Amniotic epithelial cell (primary cell): ENCODE data around the gene S1PR5.
"Not testable (repeated sequence)": the region's sequence is repeated elsewhere in the genome, so short reads cannot be mapped to it uniquely, and the experiment has no call there.

Experiments
- DNase-seq: peaks from one replicate; pipeline ENCODE4 v3.0.0-alpha.2; 2010; ENCODE audit warnings: low read depth

The S1PR5 gene

DNA sequence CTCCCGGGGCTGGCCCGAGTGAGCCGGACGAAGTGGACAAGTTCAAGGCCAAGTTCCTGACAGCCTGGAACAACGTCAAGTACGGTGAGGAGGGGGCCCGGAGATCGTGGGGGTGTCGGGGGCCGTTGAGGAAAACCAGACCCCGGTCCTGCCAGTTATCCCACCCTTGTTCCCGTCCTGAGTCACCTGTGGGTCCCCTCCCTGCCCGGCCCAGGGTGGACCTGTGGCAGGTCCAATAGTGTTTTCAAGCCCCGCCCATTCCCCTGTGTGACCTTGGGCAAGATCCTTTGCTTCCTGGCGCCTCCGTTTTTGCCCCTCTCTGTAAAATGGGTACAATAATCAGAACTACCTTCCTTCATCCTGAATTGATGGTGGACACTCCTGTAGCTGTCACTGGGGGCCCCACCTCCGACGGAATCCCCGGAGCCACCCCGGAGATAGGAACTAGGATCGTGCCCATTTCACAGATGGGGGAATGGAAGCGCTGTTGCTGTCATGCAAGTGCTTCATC lies 27.1 kb upstream of the S1PR5 start:
- DNase-seq, result no peak

DNA sequence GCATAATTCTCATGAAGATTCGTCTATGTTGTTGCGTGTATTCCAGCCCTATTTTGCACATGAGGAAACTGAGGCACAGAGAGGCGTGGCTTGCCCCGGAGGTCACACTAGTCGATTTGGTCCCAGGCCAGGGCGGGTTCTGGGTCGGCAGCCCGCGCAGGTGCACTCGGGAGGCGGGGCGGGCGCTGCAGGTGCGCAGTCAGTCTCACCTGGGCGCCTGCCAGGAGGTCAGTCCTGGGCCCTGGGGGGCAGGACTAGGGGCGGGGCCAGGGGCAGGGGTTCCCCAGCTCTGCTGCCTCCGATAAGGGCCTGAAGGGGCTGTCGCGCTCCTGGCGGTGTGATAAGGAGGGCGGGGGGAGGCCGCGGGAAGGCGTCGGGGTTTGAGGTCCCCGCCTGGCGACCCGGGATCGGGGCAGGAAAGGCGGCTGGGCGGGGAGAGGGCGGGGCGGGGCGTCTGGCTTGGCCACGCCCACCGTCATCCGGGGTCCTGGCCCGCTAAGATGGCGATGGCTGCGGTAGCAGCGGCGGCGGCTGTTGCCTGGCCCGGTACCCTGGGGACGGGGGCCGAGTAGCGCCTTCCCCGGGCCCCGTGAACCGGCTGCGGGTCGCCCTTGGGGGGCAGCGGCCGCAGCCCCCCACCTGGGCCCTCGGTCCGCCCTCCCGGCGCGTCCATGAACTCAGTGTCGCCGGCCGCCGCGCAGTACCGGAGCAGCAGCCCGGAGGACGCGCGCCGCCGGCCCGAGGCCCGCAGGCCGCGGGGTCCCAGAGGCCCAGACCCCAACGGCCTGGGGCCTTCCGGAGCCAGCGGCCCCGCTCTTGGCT lies 26.4 kb upstream of the S1PR5 start, which contains the start of gene ATG4D:
Gene ATG4D (plus strand): TSS at position 485 of the 822 bp plus-strand sequence. CDS start 187 bp downstream, at position 672.
- no peak for DNase-seq

DNA sequence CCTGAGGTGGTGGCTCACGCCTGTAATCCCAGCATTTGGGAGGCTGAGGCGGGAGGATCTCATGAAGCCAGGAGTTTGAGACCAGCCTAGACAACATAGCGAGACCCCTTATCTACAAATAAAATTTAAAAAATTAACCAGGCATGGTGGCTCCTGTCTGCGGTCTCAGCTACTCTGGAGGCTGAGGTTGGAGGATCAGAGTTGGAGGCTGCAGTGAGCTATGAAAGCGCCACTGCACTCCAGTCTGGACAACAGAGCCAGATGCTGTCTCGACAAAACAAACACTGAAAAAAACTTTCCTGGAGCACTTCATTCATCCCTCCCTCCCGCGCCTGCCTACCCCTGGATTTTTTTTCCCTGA lies 25.8 kb upstream of the S1PR5 start:
- DNase-seq, result no peak

DNA sequence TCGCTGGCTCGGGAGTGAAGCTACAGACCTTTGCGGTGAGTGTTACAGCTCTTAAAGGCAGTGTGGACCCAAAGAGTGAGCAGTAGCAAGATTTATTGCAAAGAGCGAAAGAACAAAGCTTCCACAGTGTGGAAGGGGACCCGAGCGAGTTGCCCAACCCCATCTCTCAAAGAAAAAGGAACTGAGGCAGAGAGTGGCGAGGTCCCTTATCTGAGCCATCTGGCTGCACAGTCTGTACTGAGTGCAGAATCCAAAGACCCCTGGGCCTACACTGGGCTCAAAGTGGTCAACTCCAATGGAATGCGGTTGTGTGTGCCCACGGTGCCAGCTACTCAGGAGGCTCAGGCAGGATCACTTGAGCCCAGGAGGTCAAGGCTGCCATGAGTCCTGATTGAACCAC lies 21.8 kb upstream of the S1PR5 start:
- not testable (repeated sequence) for DNase-seq

DNA sequence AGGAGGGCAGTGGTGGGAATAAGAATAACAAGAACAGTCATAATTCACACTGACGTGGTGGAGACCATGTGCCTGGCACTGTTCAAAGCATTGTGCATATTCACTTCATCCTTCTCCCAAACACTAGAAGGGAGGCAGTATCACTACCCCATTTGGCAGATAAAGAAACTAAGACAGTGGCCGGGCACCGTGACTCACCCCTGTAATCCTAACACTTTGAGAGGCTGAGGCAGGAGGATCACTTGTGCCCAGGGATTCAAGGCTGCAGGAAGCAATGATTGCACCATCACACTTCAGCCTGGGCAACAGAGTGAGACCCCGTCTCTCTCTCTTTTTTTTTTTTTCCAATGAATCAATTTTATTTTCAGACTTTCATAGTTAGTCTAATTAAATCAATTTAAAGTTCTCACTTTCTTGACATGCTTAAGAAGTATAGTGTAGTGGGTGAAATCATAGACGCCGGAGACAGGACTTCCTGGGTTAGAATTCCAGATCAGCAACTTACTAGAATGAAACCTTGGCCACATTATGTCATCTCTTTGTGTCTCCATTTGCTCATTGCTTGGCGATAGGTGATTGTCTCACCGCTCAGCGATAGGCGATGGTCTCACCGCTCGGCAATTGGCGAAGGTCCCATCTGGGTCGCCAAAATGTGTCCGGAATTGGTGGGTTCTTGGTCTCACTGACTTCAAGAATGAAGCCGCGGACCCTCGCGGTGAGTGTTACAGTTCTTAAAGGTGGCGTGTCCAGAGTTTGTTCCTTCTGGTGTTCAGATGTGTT lies 21.1 kb upstream of the S1PR5 start:
- DNase-seq, result no peak

DNA sequence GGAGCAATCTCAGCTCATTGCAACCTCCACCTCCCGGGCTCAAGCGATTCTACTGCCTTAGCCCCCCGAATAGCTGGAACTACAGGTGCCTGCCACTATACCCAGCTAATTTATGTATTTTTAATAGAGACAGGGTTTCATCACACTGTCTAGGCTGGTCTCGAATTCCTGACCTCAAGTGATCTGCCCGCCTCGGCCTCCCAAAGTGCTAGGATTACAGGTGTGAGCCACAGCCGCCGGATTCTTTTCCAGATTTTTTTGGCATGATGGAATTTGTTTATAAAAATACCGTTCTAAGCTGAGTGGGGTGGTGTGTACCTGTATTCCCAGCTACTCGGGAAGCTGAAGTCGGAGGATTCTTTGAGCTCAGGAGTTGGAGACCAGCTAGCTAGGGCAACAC lies 20.4 kb upstream of the S1PR5 start:
- DNase-seq, result no peak

DNA sequence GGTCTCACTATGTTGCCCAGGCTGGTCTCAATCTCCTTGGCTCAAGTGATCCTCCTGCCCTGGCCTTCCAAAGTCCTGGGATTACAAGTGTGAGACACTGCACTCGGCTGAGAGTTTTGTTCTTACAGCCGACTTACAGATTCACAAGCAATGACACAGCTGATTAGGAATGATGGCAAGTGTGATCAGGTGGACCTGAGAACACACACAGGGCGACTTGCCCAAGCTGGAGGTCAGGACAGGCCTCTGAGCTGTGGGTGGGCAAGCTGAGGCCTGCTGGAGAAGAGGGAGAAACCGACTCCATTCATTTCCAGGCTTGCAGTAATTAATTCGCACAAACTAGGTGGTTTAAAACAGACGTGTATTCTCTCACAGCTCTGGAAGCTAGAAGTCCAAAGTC lies 18.4 kb upstream of the S1PR5 start:
- peak; percentile 51 for DNase-seq

DNA sequence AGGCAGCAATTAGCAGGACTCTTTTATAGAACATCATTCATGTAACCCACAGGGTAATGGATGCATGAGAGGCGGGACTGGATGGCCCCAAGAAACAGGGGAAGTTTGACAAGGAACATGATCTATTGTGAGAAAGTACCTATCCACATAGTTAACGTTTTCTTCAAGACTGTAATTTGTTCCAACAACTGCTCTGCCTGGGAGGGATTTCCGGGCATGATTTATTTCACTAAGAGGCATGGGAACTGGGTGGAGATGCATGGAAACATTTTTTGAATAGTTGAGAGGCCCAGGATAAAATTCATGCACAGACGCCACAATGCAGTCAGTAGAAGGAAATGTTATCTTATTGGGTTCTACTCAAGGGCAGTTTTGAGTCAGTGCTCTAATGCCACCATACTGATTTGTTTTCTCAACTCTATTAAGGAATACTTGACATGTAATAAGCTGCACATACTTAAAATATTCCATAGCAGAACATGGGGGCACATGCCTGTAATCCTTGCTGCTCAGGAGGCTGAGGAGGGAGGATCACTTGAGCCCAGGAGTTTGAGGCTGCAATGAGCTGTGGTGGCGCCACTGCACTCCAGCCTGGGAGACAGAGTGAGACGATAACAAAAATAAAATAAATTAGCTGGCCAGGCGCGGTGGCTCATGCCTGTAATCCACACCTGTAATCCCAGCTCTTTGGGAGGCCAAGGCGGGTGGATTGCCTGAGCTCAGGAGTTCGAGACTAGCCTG lies 16.6 kb upstream of the S1PR5 start:
- DNase-seq, result peak; percentile 100

DNA sequence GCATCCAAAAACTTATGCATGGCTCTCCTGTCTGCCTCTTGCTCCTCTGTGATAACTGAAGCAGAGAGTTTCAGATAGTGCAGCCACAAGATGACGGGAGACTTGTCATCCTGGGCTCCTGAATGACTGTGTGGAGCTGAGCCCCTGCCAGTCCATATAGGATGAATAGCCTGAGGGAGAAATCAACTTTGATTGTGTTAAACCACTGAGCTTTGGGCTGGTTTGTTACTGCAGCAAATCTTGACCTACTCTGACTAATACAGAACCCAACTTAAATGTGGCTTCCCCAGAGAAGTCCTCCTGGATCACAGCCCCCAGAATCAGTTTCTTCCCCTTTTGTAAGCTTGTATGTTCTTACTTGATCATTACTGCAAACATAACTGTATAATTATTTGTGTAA lies 15.2 kb upstream of the S1PR5 start:
- no peak for DNase-seq

DNA sequence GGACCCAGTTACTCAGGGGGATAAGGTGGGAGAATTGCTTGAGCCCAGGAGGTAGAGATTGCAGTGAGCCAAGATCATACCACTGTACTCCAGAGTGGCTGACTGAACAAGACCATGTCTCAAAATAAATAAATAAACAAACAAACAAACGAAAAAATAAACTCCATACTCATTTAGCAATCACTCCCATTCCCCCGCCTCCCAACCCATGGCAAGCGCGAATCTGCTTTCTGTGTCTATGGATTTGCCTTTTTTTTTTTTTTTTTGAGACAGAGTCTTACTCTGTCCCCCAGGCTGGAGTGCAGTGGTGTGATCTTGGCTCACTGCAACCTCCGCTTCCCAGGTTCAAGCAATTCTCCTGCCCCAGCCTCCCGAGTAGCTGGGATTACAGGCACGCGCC lies 9.6 kb upstream of the S1PR5 start:
- DNase-seq, result not testable (repeated sequence)

DNA sequence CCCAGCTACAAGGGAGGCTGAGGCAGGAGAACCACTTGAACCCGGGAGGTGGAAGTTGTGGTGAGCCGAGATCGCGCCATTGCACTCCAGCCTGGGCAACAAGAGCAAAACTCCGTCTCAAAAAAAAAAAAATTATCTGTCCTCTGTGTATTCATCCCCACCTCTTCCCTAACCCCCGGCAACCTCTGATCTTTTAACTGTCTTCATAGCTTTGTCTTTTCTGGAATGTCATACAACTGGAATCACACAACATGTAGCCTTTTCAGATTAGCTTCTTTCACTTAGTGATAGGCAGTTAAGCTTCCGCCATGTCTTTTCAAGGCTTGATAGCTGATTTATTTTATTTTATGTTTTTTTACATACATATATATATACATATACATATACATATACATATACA lies 8.4 kb upstream of the S1PR5 start:
- DNase-seq, result no peak

DNA sequence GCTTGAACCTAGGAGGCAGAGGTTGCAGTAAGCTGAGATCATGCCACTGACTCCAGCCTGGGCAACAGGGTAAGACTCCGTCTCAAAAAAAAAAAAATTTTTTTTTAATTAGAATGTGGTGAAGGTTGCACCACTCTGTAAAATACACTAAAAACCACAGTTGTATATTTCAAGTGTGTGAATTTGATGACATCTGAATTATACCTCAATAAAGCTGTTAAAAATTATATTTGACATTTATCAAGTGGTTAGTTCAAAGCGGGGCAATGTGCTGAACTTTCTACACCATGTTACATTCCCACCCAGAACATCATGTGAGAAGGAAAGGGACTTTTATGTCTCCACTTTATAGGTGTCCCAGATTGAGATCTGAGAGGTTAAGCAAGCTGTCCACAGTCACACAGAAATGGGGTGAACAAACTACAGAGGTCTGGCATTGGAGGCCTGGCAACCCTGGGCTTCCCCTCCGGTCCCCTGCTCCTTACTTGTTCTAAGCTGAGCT lies 5.9 kb upstream of the S1PR5 start:
- no peak for DNase-seq

DNA sequence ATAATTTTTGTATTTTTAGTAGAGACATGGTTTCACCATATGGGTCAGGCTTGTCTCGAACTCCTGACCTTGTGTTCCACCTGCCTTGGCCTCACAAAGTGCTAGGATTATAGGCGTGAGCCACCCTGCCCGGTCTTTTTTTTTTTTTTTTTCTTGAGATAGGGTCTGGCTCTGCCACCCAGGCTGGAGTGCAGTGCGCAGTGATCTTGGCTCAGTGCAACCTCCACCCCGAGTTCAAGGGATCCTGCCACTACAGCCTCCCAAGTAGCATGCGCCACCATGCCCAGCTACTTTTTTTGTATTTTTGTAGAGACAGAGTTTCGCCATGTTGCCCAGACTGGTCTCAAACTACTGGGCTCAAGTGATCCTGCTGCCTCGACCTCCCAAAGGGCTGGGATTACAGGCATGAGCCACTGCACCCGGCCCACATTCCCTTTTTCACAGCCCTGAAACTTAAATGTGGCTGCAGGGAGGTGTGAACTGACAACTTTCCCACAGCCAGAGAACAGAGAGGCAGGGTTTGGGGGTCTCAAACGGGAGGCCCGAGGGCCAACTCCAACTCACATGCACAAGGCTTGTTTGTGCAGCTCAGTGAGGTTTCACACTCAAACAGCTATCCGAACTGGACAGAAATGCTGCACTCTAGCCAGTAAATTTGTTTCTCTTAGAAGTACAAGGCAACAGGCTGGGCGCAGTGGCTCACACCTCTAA lies 4.4 kb upstream of the S1PR5 start:
- DNase-seq, result no peak

DNA sequence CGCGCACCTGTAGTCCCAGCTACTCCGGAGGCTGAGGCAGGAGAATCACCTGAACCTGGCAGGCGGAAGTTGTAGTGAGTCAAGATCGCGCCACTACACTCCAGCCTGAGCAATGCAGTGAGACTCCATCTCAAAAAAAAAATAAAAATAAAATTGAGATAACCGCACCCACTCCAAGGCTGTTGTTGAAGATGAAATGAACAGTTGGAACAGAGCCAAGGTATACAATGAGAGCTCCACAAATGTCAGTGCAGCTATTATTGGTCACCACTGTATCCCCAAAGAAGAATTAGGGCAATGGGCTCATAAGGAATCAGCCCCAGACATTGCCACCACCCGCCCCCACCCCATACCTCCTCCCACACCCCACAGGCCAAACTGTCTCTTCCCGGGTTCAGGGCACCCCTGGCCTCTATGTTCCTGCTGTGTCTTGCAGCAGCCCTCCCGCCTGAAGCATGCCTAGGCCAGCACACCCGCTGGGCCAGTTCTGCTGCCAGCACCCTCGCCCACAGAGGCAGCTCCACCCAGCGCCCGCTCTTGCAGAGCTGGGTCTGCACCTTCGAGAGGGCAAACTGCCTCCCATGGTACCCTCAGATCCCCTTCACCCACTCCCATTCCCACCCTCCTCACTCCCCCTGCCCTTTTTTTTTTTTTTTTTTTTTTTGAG lies 3.5 kb upstream of the S1PR5 start:
- DNase-seq, result no peak

DNA sequence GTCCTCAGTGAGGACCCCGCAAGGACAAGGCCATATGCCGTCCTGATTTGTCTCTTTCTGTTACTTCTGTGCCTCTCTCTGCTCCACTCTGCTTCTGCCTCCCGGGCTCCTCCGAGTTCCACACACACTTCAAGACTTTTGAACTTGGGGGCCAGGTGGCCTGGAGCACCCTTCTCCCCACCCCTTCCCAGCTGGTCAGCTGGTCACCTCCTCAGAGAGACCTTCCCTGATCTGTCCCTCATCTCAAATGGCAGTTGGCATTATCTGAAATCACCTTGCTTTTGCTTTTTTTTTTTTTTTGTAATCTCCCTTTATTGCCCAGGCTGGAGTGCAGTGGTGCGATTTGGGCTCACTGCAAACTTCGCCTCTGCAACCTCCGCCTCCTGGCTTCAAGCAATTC lies 2.2 kb upstream of the S1PR5 start:
- DNase-seq, result no peak

DNA sequence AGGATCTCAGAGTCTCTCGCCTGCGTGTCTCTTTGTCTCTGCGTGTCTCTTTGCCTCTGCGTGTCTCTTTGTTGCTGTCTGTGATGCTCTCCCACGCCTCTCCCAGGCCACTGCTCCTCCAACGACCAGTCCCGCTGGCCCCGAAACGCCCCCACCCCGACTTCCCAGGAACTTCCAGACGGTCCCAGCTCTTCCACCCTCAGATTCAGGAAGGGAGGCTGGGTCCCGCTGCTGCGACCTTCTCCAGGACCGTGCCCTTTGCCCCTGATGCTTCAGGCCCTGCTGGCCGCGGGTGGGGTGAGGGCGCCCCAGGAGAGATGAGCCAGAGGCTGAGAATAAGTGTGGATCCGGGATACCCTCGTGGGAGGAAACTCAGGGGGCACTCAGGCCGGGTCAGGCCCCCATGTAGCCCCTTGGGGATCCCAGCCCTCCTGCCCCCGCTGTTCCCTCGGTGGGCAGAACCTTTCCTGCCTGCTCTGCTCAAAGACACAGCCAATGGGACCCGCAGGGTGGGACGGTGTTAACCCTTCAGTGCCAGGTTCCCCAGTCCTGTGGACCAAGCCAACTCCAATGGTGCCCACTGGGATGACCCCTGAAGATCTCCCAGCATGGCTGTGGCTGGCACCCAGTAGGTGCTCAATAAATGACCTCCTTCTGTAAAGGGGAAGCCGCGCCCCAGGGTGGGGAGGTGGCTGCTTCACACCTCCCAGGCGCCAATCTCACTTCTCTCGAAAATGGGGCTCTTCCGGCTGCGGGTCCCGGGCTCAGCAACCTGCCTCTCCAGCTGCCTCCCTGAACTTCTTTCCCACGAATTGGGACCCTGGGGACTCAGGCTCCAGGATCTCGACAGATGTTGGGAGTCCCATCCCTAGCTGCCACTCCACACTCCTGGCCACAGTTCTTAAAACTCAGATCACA lies 1.5 kb upstream of the S1PR5 start:
- no peak for DNase-seq

DNA sequence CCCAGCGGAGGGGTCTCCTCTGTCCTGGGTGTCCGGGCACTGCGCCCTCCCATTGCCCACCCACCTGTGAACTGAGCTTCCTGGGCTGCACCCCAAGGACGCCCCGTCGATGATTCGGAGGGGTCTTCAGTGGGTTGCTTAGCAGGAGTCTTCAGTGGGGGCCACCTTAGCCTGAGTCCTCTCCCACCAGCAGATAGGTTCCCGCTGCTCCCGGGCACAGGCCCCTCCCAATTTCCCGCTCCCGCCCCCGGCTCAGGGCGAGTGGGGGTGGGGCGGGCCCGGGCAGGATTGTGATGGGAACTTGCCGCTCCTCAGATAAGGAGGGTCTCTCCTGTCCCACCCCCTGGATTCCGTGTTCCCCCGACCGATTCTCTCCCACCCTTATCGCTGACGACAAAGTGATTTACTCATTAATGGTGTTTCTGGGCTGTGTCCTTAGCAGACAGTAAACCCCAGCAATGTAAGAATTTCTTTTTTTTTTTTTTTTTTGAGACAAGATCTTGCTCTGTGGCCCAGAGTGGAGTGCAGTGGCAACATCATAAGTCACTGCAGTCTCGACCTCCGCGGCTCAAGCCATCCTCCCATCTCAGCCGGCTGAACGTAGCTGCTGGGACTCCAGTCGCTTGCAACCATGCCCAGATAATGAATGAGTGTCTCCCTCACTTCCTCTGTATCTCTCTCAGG lies 655 bp upstream of the S1PR5 start:
- DNase-seq, result peak; percentile 53

DNA sequence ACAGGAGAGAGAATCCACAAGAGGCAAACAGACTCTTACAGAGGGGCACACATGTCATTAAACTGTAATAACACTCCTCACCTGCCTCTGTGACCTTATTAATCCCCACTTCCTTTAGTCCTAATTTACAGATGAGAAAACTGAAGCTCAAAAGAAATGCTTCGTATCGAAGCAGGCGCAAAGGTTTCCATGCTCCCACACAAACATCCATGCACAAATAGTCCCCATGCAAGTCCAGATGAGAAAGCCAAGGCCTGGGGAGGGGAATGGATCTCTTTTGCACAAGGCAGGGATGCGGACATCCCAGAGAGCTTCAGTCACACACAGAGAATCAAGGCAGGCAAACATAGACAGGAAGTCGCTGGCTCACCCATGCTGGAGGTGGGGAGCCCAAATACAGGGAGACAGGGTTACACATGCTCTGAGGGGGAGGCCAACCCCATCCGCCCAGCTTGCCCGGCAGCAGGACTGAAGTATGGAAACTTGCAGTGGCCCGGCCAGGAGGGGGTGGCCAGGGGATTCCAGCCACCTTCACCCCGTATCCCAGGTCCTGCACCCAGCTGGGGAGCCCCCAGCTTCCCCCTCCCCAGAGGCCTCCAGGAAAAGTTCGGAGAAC lies 468 bp downstream of the S1PR5 start:
- no peak for DNase-seq

DNA sequence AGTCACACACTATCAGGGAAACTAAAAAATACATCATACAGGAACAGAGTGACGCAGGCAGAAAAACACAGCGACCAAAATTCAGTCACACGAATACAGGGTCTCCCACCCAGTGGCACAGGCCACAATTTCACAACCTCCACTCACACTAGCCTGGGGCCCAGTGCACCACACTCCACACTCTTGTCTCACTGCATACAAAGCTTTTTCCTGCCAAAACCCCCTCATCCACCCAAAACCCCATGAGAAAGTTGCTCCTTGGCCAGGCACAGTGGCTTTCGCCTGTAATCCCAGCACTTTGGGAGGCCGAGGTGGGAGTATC lies 1.2 kb downstream of the S1PR5 start:
- DNase-seq, result no peak
